ENCODE measurements around the gene FAXDC2.
A peak's percentile ranks its signal among the peaks of the same experiment; 100 is the strongest.
"Not testable (repeated sequence)": the region's sequence is repeated elsewhere in the genome, so short reads cannot be mapped to it uniquely, and the experiment has no call there.

FAXDC2 gene

GRCh38 chr5:154830596-154830995 lies 19.8 kb downstream of the FAXDC2 start:
- DNase-seq (ENCODE audit: low read depth, low spot score) = no peak

GRCh38 chr5:154830219-154830595 lies 20.2 kb downstream of the FAXDC2 start:
- DNase-seq (ENCODE audit: low read depth, low spot score) = no peak

GRCh38 chr5:154829589-154830218 lies 20.7 kb downstream of the FAXDC2 start:
- no peak for DNase-seq (ENCODE audit: low read depth, low spot score)

- DNase-seq (ENCODE audit: low read depth, low spot score) = no peak
Observed at GRCh38 chr5:154829181-154829588, 21.2 kb downstream of the FAXDC2 start.

- DNase-seq (ENCODE audit: low read depth, low spot score) = no peak
Observed at GRCh38 chr5:154824070-154824469, 26.3 kb downstream of the FAXDC2 start.

GRCh38 chr5:154823605-154824004 lies 26.8 kb downstream of the FAXDC2 start:
- no peak for DNase-seq (ENCODE audit: low read depth, low spot score)

GRCh38 chr5:154822896-154823295 lies 27.5 kb downstream of the FAXDC2 start:
- DNase-seq (ENCODE audit: low read depth, low spot score) = not testable (repeated sequence)

GRCh38 chr5:154820383-154820782 lies 30.0 kb downstream of the FAXDC2 start:
- DNase-seq (ENCODE audit: low read depth, low spot score) = no peak

- DNase-seq (ENCODE audit: low read depth, low spot score) = no peak
Observed at GRCh38 chr5:154819546-154819945, 30.9 kb downstream of the FAXDC2 start.

- no peak for DNase-seq (ENCODE audit: low read depth, low spot score)
Observed at GRCh38 chr5:154818471-154819116, 31.8 kb downstream of the FAXDC2 start.

- no peak for DNase-seq (ENCODE audit: low read depth, low spot score)
Observed at GRCh38 chr5:154817815-154818214, 32.6 kb downstream of the FAXDC2 start.

GRCh38 chr5:154816891-154817492 lies 33.4 kb downstream of the FAXDC2 start:
- no peak for DNase-seq (ENCODE audit: low read depth, low spot score)

- DNase-seq (ENCODE audit: low read depth, low spot score) = no peak
Observed at GRCh38 chr5:154815684-154816247, 34.6 kb downstream of the FAXDC2 start.

- no peak for DNase-seq (ENCODE audit: low read depth, low spot score)
Observed at GRCh38 chr5:154815025-154815424, 35.4 kb downstream of the FAXDC2 start.

- DNase-seq (ENCODE audit: low read depth, low spot score) = no peak
Observed at GRCh38 chr5:154813736-154814135, 36.7 kb downstream of the FAXDC2 start.

- DNase-seq (ENCODE audit: low read depth, low spot score) = no peak
Observed at GRCh38 chr5:154813158-154813557, 37.2 kb downstream of the FAXDC2 start.

- no peak for DNase-seq (ENCODE audit: low read depth, low spot score)
Observed at GRCh38 chr5:154811653-154812465, 38.5 kb downstream of the FAXDC2 start.

GRCh38 chr5:154811239-154811638 lies 39.2 kb downstream of the FAXDC2 start:
- no peak for DNase-seq (ENCODE audit: low read depth, low spot score)

- DNase-seq (ENCODE audit: low read depth, low spot score) = no peak
Observed at GRCh38 chr5:154806176-154806575, 44.2 kb downstream of the FAXDC2 start.

GRCh38 chr5:154802050-154802449 lies 48.4 kb downstream of the FAXDC2 start:
- DNase-seq (ENCODE audit: low read depth, low spot score) = no peak

GRCh38 chr5:154801083-154801482 lies 49.3 kb downstream of the FAXDC2 start:
- peak; percentile 60 for DNase-seq (ENCODE audit: low read depth, low spot score)

GRCh38 chr5:154800582-154800981 lies 49.8 kb downstream of the FAXDC2 start:
- no peak for DNase-seq (ENCODE audit: low read depth, low spot score)

Measured in brain pericyte (primary cell).